HG03558 (cell line): ENCODE results near the gene RNFT1.
"Not testable (repeated sequence)": the region's sequence is repeated elsewhere in the genome, so short reads cannot be mapped to it uniquely, and the experiment has no call there.

Source experiments
- ATAC-seq: cut with Tn5 transposase; IDR thresholded peaks from one replicate; pipeline ENCODE4 v1.9.1; 2021; ENCODE audit warnings: moderate number of reproducible peaks; ENCODE audit not compliant: unreplicated experiment; ENCODE audit errors: extremely low read depth

Gene RNFT1

GRCh38 chr17:59930768-59931167 lies 33.8 kb downstream of the RNFT1 start:
- ATAC-seq, result not testable (repeated sequence)

DNA sequence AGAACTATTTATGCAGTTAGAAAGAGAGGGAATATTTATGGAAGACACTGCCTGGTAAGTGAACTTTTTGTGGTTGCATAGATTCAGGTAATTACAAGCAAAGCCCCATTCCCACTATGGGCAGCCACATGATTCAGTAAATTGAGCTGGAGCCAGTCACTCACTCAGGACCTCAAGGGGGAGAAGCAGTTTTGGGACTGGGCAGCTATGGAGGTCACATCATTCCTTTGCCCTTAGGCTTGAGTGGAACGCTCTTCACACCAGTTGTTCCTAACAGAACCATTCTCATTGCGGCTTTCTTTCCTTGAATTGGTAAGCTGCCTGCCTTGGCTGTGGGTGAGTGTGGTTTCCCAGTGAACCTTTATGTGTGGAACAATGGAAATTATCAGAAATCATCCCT lies 34.4 kb downstream of the RNFT1 start:
- ATAC-seq, result not testable (repeated sequence)

- not testable (repeated sequence) for ATAC-seq
Measured at GRCh38 chr17:59920637-59921036, 43.9 kb downstream of the RNFT1 start.

DNA sequence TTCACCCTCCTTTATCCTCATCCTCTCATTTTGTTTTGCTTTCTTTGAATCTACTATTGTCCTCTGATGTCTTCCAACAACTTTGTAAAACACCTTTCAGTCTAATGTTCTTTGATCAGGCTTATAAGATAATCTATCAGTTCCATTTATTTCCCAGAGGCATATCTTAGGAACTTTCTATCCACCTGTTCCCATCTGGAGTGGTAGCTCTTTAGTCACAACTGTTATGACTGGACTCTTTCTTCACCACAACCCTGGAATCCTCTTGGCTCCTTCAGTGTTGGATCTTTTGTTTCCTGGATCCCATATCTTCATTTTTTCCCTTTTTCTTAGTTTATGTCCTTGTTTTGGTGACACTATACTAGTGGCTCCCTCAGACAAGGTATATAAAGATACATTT lies 48.1 kb downstream of the RNFT1 start:
- no peak for ATAC-seq

GRCh38 chr17:59914274-59914854 lies 50.2 kb downstream of the RNFT1 start:
- no peak for ATAC-seq

DNA sequence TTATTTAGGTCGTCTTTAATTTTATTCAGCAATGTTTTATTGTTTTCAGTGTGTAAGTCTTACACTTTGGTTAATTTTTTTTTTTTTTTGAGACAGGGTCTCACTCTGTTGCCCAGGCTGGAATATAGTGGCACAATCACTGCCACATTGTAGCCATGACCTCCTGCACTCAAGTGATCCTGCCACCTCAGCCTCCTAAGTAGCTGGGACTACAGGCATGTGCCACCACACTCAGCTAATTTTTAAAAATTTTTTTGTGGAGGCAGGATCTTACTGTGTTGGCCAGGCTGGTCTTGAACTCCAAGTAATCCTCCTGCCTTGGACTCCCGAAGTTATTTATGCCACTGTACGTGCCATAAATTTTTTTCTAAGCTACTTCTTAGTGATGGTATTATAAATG lies 57.1 kb downstream of the RNFT1 start:
- no peak for ATAC-seq

GRCh38 chr17:59903455-59903854 lies 61.1 kb downstream of the RNFT1 start:
- ATAC-seq, result no peak
